B cell (primary cell): ENCODE data around the gene MAN2B1. TPM values are rescaled to one million over a fixed set of nuclear protein-coding genes. Genes with fewer than 3 reads are reported as not detected.

ENCODE experiments used
- ATAC-seq: fragments of 200-7000 bp; cut with Tn5 transposase; one replicate; pipeline ENCODE4 v1.10.0; 2021; ENCODE audit warnings: low read depth, mild to moderate bottlenecking, moderate number of reproducible peaks, moderate library complexity
- CTCF ChIA-PET: fragments of 350-600 bp; sonication (Branson Sonifier 250); formaldehyde crosslinking; loops from one replicate; lab custom pipeline; 2021; ENCODE audit warnings: antibody characterized with exemption, inconsistent platforms; lab: Charles Lee
- POLR2A ChIA-PET: fragments of 350-600 bp; sonication (Branson Sonifier 250); formaldehyde crosslinking; loops from one replicate; lab custom pipeline; 2021; ENCODE audit warnings: antibody characterized with exemption; lab: Charles Lee
- DNase-seq: peaks from one replicate; pipeline ENCODE4 v3.0.0; 2013
- H2AFZ ChIP-seq: 2 replicates; pipeline ENCODE4 v1.6.1; 2012; ENCODE audit warnings: mild to moderate bottlenecking, low read depth, low read length; ENCODE audit not compliant: insufficient read depth, poor library complexity, severe bottlenecking
- H3K27ac ChIP-seq, 2 donors: 1 replicate in 1 of 2; 2 replicates in 1 of 2; pipeline ENCODE4 v1.5.1; 2012 to 2013; ENCODE audit warnings: low read length in 2 of 2, mild to moderate bottlenecking in 2 of 2, moderate library complexity in 1 of 2
- H3K27me3 ChIP-seq, 4 experiments: fragments of 200-600 bp in 1 of 4; sonication (generic) in 1 of 4; replicated peaks in 1 of 4; 1 replicate in 2 of 4; 2 replicates in 2 of 4; pipeline versions ENCODE4 v1.6.1 to v1.7.0; 2013 to 2016; ENCODE audit warnings: low read length in 3 of 4, mild to moderate bottlenecking in 2 of 4, mixed read lengths in 1 of 4, moderate library complexity in 1 of 4; ENCODE audit not compliant: insufficient read depth in 4 of 4, control insufficient read depth in 3 of 4; ENCODE audit errors: control extremely low read depth in 1 of 4
- H3K36me3 ChIP-seq, 2 experiments: replicated peaks in 1 of 2; 1 replicate in 1 of 2; 2 replicates in 1 of 2; pipeline versions ENCODE4 v1.6.1 to v1.7.1; 2013; ENCODE audit warnings: low read length in 1 of 2; ENCODE audit not compliant: insufficient read depth in 2 of 2, control insufficient read depth in 1 of 2; ENCODE audit errors: control extremely low read depth in 1 of 2, extremely low read depth in 1 of 2
- H3K4me1 ChIP-seq, 2 donors: fragments of 200-600 bp in 1 of 2; sonication (generic) in 1 of 2; 1 replicate in 1 of 2; 2 replicates in 1 of 2; pipeline versions ENCODE4 v1.5.1 to v1.6.1; 2013 to 2017; ENCODE audit warnings: low read length in 2 of 2; ENCODE audit not compliant: control insufficient read depth in 2 of 2, insufficient read depth in 2 of 2
- H3K4me2 ChIP-seq: replicated peaks from 2 replicates; pipeline ENCODE3; 2012; ENCODE audit warnings: mild to moderate bottlenecking, low read depth, low read length; ENCODE audit not compliant: poor library complexity, severe bottlenecking
- H3K4me3 ChIP-seq, 5 experiments: fragments of 200-600 bp in 1 of 5; sonication (generic) in 1 of 5; 1 replicate in 3 of 5; 2 replicates in 2 of 5; pipeline versions ENCODE4 v1.5.1 to v1.7.0; 2011 to 2016; ENCODE audit warnings: low read length in 4 of 5, mild to moderate bottlenecking in 4 of 5, low read depth in 2 of 5, control low read depth in 1 of 5, moderate library complexity in 1 of 5; ENCODE audit not compliant: insufficient read depth in 1 of 5; ENCODE audit errors: control extremely low read depth in 1 of 5, extremely low read depth in 1 of 5
- H3K79me2 ChIP-seq: fragments of 200-600 bp; sonication (generic); one replicate; pipeline ENCODE4 v1.6.0; 2016; ENCODE audit warnings: low read length; ENCODE audit not compliant: control insufficient read depth, insufficient read depth
- H3K9ac ChIP-seq: fragments of 200-600 bp; sonication (generic); 2 replicates; pipeline ENCODE4 v1.6.1; 2017; ENCODE audit warnings: mild to moderate bottlenecking, low read length, moderate library complexity
- H3K9me3 ChIP-seq, 3 donors: one replicate each; pipeline versions ENCODE4 v1.6.1 to v1.7.1; 2013; ENCODE audit warnings: low read length in 2 of 3; ENCODE audit not compliant: control insufficient read depth in 2 of 3, insufficient read depth in 1 of 3; ENCODE audit errors: control extremely low read depth in 1 of 3
- H4K20me1 ChIP-seq: 2 replicates; pipeline ENCODE4 v1.6.0; 2012; ENCODE audit warnings: mild to moderate bottlenecking, low read length; ENCODE audit not compliant: insufficient read depth, control insufficient read depth, poor library complexity, severe bottlenecking
- H3K27ac Mint-ChIP-seq: one replicate; pipeline ENCODE4 v1.8.0; 2021; ENCODE audit warnings: mixed read lengths
- H3K27me3 Mint-ChIP-seq: one replicate; pipeline ENCODE4 v1.8.0; 2021; ENCODE audit warnings: mixed read lengths
- H3K4me1 Mint-ChIP-seq: one replicate; pipeline ENCODE4 v1.8.0; 2021; ENCODE audit warnings: mixed read lengths
- H3K4me3 Mint-ChIP-seq: one replicate; pipeline ENCODE4 v1.8.0; 2021; ENCODE audit warnings: mixed read lengths
- H3K9me3 Mint-ChIP-seq: one replicate; pipeline ENCODE4 v1.8.0; 2022; ENCODE audit warnings: mixed read lengths; ENCODE audit not compliant: insufficient read depth
- EZH2 ChIP-seq: IDR thresholded peaks from 2 replicates; pipeline ENCODE4 v1.6.1; 2012; ENCODE audit warnings: borderline replicate concordance, low read depth, mild to moderate bottlenecking, moderate library complexity, low read length; ENCODE audit not compliant: insufficient read depth, poor library complexity, severe bottlenecking
- WGBS: methylation state at CpG from one replicate; pipeline ENCODE4 v1.1.5; 2013; ENCODE audit warnings: missing lambda C conversion rate; ENCODE audit not compliant: insufficient coverage; 5-methylcytosine and 5-hydroxymethylcytosine counted together
- intact Hi-C: fragments of 100-400 bp; cut with micrococcal nuclease; formaldehyde crosslinking; loops from one replicate; pipeline ENCODE4 v1.10.0; 2022
- polyA plus RNA-seq: library from polyadenylated mRNA; depleted of rRNA; stranded (reverse); fragments of >200 nt; gene quantifications from 2 replicates; pipeline ENCODE4 v1.2.3, GENCODE V29; 2012
- total RNA-seq, 2 donors: library from RNA; stranded (reverse); fragments of 120-200 nt in 1 of 2; gene quantifications; 1 replicate in 1 of 2; 2 replicates in 1 of 2; pipeline versions ENCODE4 v1.2.3 to v1.2.4, GENCODE V29; 2013 to 2022
- TF ChIP-seq, protein P1 (sequence below): fragments of 200-600 bp; IDR thresholded peaks from one replicate; pipeline ENCODE4 v1.8.0; 2022; ENCODE audit warnings: antibody characterized with exemption, mild to moderate bottlenecking

MAN2B1 gene
- total and polyA plus RNA-seq, 2 donors (not counting 1 experiment from before 2014, with no cell fraction given): 183 to 256 TPM

GRCh38 chr19:12648088-12648487 lies 18.5 kb downstream of the MAN2B1 start:
- CTCF ChIA-PET: no interaction called here
- TF ChIP-seq, protein P1, sequence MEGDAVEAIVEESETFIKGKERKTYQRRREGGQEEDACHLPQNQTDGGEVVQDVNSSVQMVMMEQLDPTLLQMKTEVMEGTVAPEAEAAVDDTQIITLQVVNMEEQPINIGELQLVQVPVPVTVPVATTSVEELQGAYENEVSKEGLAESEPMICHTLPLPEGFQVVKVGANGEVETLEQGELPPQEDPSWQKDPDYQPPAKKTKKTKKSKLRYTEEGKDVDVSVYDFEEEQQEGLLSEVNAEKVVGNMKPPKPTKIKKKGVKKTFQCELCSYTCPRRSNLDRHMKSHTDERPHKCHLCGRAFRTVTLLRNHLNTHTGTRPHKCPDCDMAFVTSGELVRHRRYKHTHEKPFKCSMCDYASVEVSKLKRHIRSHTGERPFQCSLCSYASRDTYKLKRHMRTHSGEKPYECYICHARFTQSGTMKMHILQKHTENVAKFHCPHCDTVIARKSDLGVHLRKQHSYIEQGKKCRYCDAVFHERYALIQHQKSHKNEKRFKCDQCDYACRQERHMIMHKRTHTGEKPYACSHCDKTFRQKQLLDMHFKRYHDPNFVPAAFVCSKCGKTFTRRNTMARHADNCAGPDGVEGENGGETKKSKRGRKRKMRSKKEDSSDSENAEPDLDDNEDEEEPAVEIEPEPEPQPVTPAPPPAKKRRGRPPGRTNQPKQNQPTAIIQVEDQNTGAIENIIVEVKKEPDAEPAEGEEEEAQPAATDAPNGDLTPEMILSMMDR: no peak
- TF ChIP-seq EZH2: no peak
- H3K36me3 ChIP-seq: peaks cover 0 to 41% of the 10 kb centered on the region in 2 experiments

DNA sequence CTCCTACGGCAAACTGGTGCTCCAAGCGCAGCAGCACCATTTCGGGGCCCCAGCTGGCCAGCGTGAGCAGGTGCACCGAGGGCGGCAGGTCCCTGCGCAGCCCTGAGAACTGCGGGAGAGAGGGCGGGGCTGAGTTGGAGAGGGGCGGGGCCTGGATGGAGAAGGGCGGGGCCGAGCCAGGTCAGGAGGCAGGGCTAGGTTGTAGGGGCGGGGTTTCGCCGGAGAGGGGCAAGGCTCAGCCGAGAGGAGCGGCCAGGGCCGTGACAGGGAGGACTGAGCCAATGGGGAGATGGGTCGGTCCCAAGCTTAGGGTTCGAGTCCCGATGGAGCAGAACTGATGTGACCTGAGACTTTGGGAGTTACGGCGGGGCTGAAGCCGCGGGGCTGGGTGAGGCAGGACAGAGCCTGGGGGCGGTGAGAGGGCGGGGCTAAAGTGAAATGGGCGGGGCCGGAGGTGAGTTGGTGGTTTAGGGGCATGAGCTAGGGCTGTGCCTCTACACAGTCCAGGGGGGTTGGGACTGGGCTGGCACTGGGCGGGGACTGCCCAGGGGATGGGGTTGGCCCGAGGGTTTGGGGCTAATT lies 19.0 kb downstream of the MAN2B1 start:
- Mint-ChIP-seq H3K4me3 (peak overlapping the region; percentile 45), H3K9me3 (no peaks in the 10 kb centered on the region), H3K27me3 (no peaks in the 10 kb centered on the region), H3K27ac (no peak overlapping the region), H3K4me1 (peaks cover 7% of the 10 kb centered on the region)
- Histone ChIP-seq H3K9ac (no peak overlapping the region), H3K4me2 (peak overlapping the region; percentile 55), H3K27me3 (no peaks in the 10 kb centered on the region), H3K4me1 (peaks cover 0 to 10% of the 10 kb centered on the region in 2 donors), H3K79me2 (peaks cover 4% of the 10 kb centered on the region), H3K36me3 (peaks cover 0 to 41% of the 10 kb centered on the region in 2 experiments), H3K9me3 (no peaks in the 10 kb centered on the region), H3K4me3 (no peak overlapping the region), H2AFZ (no peak overlapping the region), H3K27ac (peak overlapping the region in 1 of 2 donors; percentile 33), H4K20me1 (peaks cover 7% of the 10 kb centered on the region)
- intact Hi-C loops: no loop called here
- POLR2A ChIA-PET: interaction anchor here (0.6 to 0.7 kb wide), 3 partner anchors 13 to 136 kb away, joined by 3 to 9 read pairs (median 8); no protein-coding TSS in a partner anchor
- TF ChIP-seq, protein P1: no peak
- no peak for TF ChIP-seq EZH2
- WGBS: 77% methylated on average over 29 of the region's 31 CpGs
- DNase-seq: peak; percentile 61
- ATAC-seq: peak; percentile 71
- CTCF ChIA-PET: interaction anchor here (0.5 to 0.7 kb wide), 2 partner anchors 82 to 84 kb away, joined by 3 read pairs; no protein-coding TSS in a partner anchor

More at GRCh38 chr19:12648088-12648487, 18.5 kb downstream of the MAN2B1 start:
- H3K27me3 Mint-ChIP-seq: no peaks in the 10 kb centered on the region
- Histone ChIP-seq H3K4me2 (peak overlapping the region; percentile 55), H3K27me3 (no peaks in the 10 kb centered on the region), H3K27ac (peak overlapping the region in 1 of 2 donors; percentile 33), H3K9ac (no peak overlapping the region), H3K4me3 (no peak overlapping the region), H2AFZ (no peak overlapping the region), H3K79me2 (peaks cover 4% of the 10 kb centered on the region), H3K4me1 (peaks cover 0 to 10% of the 10 kb centered on the region in 2 donors), H4K20me1 (peaks cover 7% of the 10 kb centered on the region), H3K9me3 (no peaks in the 10 kb centered on the region)
- intact Hi-C loops: no loop called here
- no peak overlapping the region for H3K27ac Mint-ChIP-seq
- H3K4me3 Mint-ChIP-seq: no peak overlapping the region
- peaks cover 7% of the 10 kb centered on the region for H3K4me1 Mint-ChIP-seq
- 81% methylated on average over 29 of the region's 29 CpGs for WGBS
- no peak for ATAC-seq
- POLR2A ChIA-PET: no interaction called here
- no peak for DNase-seq
- no peaks in the 10 kb centered on the region for H3K9me3 Mint-ChIP-seq
